Measurements from ENCODE around the gene MOV10L1.
"Not testable (repeated sequence)": the region's sequence is repeated elsewhere in the genome, so short reads cannot be mapped to it uniquely, and the experiment has no call there.

The MOV10L1 gene

DNA sequence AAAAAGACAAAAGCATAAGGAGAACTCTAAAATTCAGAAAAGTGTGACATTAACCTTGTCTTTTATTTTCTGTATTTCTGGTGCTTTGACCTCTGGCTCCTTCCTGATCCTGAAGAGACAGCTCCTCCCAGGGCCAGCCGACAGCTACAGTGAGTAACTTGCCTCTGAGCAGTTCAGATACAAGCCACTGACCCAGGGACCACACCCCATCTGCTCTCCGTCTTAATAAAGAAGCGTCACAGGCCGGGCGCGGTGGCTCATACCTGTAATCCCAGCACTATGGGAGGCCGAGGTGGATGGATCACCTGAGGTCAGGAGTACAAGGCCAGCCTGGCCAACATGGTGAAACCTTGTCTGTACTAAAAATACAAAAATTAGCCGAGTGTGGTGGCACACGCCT lies 11.0 kb upstream of the MOV10L1 start:
- DNase-seq = no peak

DNA sequence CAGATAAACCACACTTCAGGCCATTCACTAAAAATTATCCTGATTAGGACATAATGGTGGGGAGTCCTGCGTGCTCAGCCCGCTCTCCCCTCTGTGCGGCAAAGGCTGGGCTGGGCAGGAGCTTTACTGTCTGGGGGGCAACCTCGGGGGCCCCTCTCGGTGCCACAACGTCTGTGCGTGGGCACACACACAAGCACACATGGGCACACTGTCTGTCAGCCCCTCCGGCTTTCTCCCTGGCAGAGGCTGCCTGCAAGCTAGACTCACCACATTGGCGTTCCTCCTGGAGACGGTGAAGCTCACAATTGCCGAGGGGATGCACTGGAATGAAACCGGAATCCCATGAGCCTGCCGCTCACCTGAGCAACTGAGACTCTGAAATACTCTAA lies 9.7 kb upstream of the MOV10L1 start:
- no peak for DNase-seq

DNA sequence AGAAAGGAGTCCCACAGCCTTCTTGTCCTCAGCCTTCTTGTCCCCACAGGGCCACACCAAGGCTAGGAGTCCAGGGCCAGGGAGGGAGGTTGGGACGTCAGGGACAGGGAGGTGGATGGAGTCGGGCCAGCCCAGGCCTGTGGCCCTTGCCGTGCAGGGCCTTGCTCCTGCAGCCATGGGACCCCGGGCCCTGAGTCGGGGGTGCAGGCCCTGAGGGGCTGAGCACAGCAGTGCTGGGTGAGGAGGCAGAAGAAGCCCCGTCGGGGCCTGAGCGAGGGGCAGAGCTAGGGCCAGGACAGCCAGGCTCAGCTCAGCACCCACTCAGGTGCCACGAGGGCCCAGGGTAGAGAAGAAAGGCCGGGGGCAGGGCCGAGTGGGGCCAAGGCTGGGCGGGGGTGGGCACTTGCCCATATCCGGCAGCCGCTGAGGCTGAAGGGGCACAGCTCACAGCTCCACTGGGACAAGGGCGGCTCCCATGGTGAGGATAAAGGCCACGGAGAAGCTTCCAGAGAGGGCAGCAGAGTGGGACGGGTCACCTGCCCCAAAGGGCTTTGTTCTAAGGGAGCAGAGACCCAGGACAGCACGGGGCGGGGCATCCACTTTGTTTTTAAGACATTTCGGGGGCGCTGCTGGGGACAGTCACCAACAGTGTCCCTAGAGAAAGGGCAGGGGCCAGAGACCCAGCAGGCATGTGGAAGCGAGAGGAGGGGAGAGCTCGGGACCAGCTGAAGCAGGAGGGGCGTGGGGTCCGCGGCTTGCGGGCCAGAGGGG lies 8.2 kb upstream of the MOV10L1 start:
- DNase-seq = no peak

DNA sequence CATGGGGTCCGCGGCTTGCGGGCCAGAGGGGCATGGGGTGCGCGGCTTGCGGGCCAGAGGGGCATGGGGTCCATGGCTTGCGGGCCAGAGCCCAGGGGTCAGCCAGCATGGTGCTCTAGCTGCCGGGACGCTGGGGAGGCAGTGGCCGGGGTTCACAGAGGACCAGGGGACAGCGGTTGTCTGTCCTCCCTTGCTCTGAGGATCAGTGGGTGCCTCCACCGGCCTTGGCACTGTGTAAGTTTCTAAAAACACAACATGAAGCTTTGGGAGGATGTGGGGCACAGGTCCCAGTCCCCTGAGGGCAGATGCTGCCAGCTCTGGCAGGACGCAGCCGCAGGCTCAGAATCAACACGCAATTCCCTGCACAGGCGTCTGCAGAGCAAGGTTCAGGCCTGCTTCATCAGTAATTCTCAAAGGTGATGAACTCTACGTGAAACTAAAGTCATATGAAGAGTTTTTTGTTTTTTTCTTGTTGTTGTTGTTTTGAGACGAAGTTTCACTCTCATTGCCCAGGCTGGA lies 7.5 kb upstream of the MOV10L1 start:
- DNase-seq = no peak

DNA sequence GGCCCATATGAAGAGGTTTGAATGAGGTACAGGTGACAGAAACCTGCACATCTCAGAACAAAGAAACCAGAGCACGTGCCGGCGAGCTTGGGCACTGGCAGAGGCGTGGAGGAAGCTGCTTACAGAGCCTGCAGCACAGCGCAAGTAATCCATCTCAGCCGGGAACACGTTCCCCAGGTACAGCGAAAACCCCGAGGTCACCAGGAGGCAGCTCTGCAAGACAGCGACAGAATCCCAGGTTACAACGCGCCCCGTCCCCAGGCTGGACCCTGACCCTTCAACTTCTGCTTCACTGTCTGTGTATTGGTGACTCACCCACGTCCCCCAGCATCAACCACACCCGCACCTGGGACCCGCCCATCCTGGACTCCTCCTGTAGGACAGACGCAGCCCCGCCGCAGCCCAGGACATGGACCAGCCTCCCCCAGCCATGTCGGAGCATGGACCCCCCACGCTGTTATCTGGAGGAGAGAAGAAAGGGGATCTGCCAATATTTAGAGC lies 6.8 kb upstream of the MOV10L1 start:
- DNase-seq = no peak

DNA sequence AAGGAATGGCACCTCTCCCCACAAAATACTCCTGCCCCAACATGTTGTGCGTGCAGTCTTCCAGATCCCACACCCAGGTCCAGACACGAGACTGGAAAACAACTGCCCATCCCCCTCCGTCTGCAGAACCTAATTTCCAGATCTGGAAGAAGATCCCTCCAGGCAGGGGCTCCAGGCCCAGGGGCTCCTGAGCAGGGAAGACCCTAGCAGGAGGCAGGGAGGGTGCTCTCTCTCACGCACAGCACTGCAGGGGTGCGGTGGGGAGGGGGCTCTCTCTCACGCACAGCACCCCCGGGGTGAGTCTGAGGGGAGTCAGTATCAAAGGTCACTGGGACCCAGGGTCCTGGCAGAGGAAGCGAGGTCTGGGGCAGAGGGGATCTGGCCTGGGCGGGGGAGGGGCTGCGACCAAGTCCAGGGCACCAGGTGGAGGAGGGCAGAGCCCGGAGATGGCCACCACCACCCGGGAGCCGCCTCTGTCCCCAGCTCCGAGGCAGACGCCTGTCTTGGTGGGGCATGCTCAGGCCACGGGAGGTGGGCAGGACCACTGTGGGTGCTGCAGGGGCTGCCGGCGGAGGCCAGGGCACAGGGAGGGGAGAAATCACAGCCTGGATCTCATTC lies 6.2 kb upstream of the MOV10L1 start:
- DNase-seq = no peak

DNA sequence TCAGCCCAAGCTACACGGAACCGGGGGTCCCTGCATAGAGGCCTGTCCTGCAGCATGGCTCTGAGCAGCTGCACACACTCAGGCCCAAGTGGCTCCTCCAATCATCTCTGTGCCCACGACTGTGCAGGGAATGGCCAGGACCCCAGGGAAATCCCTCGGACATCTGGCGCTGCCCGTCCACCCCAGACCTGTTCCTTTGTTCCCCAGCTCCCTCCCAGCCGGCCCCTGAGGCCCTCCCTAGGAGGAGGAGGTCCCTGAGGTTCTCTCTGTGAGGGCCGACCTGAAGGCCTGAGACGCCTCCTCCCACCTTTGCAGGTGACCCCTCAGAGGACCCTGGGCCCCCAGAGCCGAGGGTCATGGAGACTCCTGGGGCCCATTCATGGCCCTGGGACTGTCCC lies 5.7 kb upstream of the MOV10L1 start:
- no peak for DNase-seq

DNA sequence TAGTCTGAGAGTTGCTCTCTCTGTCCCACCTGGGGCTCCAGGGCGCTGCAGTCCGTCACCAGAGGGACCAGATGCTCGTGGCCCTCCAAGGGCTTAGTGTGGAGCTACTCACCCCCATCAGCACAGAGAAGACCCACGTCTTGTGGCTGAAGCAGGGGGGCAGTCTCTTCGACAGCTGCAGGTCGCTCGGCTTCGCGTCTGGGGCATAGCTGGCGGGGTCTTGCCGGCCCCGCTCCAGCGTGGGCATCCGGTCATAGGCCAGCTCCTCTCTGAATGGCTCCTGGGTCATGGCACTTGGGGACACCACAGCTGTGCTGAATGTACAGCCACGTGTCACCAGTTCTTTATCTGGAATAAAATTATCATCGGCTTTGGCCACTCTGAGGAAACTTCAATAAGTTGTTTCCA lies 5.2 kb upstream of the MOV10L1 start:
- DNase-seq = no peak

DNA sequence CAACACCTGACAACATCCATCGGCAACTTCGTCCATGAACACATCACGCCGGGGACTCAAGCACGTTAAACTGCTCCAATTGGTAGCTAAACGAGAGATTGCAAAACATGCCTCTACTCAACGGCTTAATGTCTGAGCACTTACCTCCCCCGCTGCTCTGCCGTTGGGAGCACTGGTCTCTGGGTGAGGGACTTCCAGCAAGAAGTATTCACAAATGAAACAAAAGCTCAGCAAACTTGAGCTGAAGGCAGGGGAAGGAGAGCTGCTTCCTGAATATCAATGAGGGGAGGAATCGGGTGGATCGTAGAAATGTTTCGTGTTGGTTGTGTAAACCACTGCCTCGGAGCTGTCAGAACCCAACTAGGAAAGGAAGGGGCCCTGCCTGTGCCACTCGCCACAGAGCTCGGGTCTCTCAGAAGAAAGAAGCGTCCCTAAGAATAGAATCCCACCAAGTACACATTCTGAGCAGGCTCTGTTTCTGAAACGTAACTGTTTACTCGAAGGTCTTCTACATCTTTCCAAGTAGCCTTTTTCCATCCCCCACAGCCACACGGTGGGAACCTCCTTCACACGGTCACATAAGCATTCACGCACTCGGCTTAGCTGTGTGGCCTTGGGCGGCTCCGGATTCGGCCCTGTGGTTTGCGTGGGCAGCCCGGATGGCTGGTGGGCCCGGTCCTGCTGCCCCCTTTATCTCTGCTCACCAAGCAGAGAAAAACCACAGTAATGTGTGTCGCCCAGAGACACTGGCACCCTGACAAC lies 4.4 kb upstream of the MOV10L1 start, which contains the start of gene MLC1:
TSS of gene MLC1 (minus strand) at position 216 of the 762 bp plus-strand sequence. CDS start 524 bp downstream, outside the sequence.
- DNase-seq = no peak

DNA sequence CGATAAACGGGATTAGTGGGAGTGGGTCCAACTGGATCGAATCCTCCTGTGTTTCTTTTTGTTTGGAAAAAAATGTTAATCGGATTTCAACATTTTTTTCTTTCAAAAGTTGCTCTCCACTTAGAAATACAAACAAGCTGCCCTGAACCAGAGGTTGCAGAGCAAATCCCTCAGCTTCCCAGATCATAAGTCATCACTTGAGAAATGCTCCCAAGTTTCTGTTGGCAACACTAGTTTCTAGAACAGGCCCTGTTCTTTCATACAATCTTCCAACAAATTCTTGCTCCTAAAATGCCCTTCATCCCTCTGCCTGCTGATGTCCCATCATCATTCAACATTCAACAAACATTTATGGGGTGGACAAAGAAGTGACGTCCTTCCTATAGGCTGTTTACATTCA lies 3.3 kb upstream of the MOV10L1 start:
- no peak for DNase-seq

DNA sequence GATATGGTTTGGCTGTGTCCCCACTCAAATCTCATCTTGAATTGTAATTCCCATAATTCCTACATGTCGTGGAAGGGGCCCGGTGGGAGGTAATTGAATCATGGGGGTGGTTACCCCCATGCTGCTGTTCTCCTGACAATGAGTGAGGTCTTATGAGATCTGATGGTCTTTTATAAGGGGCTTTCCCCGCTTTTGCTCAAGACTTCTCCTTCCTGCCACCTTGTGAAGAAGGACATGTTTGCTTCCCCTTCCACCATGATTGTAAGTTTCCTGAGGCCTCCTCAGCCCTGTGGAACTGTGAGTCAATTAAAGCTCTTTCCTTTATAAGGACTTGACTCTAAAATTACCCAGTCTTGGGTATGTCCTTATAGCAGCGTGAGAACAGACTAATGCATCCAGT lies 2.8 kb upstream of the MOV10L1 start:
- not testable (repeated sequence) for DNase-seq

DNA sequence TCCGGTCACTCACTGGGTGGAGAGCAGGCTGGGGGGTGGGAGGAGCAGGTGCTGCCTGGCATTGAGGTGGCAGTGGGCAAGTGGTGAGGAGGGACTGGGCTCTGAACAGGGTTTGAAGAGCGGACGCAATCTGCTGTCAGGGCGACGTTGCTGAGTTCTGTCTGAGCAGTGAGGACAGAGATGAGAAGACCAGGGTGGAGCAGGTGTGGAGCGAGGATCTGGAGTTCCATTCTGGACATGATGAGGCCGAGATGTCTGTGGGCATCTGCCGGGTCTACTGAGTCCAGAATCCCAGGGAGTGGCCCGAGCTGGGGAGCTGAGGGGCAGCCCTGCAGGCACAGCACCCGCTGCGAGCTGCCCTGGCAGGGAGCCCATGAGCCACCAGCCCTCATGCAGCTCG lies 2.2 kb upstream of the MOV10L1 start:
- no peak for DNase-seq

DNA sequence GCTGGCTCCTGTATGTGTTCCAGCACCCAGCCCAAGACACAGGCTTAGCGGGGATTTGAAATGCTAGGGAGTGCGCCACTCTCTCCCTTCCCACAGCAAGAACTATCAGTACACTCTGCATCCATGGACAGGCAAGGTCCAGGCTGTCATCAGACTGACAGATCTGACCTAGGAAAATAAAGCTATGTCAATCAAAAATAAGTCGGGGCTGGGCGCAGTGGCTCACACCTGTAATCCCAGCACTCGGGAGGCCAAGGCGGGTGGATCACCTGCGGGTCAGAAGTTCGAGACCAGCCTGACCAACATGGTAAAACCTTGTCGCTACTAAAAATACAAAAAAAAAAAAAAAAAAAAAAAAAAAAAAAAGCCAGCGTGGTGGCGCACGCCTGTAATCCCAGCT lies 1.7 kb upstream of the MOV10L1 start:
- DNase-seq = no peak

DNA sequence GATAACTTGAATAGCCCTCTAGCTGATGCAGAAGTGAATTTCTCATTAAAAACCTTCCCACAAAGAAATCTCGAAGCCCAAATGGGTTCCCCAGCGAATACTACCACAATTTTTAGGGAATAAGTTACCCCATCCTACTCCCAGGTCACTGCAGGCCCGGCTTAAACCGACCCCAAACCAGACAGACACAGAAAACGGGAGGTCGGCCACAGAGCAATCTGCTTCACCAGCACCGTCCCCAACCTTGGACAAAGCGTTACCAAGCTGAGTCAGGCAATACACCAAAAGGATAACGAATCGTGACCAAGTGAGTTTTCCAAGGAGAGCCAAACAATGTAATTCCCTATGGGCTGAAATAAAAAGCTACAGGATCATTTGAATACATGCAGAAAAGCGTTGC lies 575 bp upstream of the MOV10L1 start:
- no peak for DNase-seq

DNA sequence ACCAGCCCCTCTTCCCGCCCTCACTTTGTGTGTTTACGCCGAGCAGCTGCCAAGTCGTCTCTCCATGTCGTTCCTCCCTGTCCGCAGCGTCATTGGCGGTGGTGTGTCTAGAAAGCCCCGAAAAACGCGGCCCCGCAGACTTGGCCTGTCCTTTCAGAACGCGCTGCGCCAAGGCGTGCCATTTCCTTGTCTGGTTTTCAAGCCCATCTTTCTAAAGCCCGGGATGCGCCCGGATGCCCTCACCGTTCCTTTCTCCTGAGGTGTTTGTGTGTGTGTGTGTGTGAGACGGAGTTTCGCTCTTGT lies 557 bp downstream of the MOV10L1 start:
- no peak for DNase-seq

DNA sequence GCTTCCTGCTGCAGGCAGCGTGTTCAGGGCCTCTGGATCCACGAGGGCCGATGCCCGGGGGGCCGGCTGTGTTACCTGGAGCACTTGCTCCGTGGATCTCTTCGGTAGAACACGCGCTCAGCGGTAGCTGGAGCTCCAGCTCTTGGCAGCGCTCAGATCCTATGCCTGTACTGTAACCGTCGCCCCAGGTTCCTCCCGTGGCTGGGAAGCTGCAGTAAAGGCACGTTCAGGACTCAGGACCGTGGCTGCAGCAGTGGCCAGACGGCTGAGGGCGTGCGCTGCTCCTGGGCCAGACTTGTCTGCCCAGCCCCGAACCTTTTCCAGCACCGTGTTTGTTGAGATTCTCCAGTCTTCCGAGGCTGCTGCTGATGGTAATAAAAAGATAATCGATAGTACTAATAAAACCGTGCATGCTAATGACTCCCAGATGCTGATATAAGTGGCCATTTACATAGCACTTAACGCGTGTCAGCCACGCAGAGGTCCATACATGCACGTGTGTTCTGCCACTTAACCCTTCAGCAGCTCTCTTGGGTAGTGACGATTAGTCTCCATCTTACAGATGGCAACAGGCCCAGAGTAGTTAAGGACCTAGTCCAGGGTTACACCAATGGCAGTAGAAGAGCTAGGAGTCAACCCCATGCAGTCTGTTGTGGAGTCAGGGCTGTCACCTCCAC lies 1.4 kb downstream of the MOV10L1 start:
- no peak for DNase-seq

DNA sequence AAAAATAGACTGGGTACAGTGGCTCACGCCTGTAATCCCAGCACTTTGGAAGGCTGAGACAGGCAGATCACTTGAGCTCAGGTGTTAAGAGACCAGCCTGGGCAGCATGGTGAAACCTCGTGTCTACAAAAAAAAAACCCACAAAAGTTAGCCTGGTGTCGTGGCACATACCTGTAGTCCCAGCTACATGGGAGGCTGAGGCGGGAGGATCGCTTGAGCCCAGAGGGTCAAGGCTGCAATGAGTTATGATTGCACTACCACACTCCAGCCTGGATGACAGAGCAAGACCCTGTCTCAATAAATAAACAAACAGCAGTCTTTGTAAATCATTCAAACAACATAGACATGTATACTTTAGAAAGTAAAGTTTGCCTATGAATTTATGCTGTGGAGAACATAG lies 2.5 kb downstream of the MOV10L1 start:
- DNase-seq = no peak

DNA sequence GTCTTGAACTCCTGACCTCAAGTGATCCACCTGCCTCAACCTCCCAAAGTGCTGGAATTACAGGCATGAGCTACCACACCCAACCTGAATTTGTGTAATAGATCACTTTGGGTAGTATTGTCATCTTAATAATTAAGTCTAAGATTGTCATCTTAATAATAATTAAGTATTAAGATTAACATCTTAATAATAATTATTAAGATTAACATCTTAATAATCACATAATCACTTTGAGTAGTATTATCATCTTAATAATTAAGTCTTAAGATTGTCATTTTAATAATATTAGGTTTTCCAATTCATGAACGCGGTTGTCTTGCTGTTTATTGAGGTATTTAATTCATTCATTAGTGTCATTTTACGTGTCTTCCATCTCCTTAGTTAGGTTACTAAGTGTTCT lies 8.2 kb downstream of the MOV10L1 start:
- no peak for DNase-seq

DNA sequence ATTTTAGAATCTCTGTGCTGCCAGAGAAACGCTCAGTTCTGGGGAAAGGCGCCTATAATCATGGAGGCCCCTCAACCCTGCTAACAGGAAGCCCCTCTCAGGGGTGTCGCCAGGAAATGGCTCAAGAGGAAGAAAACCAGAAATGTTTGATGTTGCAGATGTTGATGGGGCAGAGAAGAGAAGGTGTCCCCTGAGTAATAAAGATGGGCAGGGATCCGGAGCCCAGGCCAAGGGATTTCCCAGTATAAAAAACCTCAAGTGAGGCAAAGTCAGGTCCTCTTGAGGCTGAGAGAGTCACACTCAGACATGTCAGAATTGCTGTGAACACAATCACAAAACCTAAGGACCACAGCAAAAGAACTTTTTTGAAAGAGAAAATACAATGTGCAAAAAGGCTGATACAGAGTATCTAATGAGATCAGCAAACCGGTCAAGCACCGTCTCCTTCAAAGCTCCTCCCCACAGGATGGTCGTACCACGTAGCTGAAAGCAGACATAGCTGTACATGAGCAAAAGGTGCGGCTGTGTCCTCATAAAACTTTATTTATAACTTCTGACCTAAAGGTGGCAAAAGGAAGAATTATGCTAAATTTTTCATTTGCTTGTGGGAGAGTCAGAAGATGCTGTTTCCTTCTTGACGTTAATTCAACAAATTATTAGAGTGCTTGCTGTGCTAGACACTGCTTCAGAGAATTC lies 12.2 kb downstream of the MOV10L1 start:
- no peak for DNase-seq

DNA sequence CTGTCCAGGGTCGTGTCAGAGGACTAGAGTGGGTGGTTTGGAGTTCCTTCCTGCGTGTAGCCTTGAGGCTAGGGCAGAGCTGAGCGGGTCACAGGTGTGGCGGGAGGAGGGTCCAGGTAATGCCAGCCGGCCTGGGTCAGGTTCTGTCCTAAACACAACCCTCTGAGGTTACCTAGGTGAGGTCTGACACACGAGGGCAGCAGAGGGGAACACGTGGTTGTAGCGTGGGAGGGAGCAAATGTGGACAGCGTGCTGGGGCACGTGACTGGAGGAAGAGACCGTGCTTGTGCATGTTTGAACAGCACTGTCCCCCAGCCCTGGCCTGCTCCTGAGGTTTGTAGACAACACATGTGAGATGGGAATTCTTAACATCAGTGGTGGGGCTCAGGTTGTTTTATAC lies 13.1 kb downstream of the MOV10L1 start:
- DNase-seq = no peak

DNA sequence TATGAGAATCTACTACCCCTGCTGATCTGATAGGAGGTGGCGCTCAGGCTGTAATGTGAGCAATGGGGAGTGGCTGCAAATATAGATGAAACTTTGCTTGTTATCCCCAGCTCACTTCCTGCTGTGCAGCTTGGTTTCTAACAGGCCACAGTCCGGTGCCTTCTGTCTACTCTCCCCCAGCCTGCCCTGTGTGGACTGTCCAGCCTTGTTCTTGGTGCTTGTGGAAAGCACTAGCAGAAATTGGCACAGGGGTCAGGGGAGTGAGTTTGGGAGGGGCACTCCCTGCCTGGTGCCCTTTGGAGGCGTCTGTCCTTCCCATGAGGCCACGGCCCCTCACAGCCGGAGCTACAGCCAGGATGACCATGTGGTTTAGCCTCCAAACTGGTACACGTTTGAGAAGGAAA lies 14.3 kb downstream of the MOV10L1 start:
- no peak for DNase-seq
